Neural progenitor cell (in vitro differentiated cells): ENCODE results near the gene WDR75. TPM values are rescaled to one million over a fixed set of nuclear protein-coding genes. Genes with fewer than 3 reads are reported as not detected.

Experiments
- DNase-seq: peaks from one replicate; pipeline ENCODE4 v3.0.0-alpha.2; 2016; ENCODE audit warnings: low spot score
- H2AFZ ChIP-seq: fragments of 200-600 bp; sonication (generic); replicated peaks from 2 replicates; pipeline ENCODE4 v1.6.1; 2016; ENCODE audit warnings: antibody characterized with exemption
- H3F3A ChIP-seq: fragments of 200-600 bp; sonication (generic); 2 replicates; pipeline ENCODE4 v1.6.1; 2016; ENCODE audit warnings: antibody characterized with exemption, low read depth
- H3K27ac ChIP-seq: fragments of 200-600 bp; sonication (generic); 2 replicates; pipeline ENCODE4 v1.5.1; 2016; ENCODE audit warnings: mild to moderate bottlenecking
- H3K27me3 ChIP-seq: fragments of 200-600 bp; sonication (generic); 2 replicates; pipeline ENCODE4 v1.6.1; 2016; ENCODE audit warnings: mild to moderate bottlenecking, moderate library complexity
- H3K36me3 ChIP-seq: fragments of 200-600 bp; sonication (generic); 2 replicates; pipeline ENCODE4 v1.5.1; 2016
- H3K4me1 ChIP-seq: fragments of 200-600 bp; sonication (generic); 2 replicates; pipeline ENCODE4 v1.6.1; 2016; ENCODE audit warnings: mixed run types
- H3K4me2 ChIP-seq: fragments of 200-600 bp; sonication (generic); 2 replicates; pipeline ENCODE4 v1.6.1; 2016
- H3K4me3 ChIP-seq: fragments of 200-600 bp; sonication (generic); 2 replicates; pipeline ENCODE4 v1.5.1; 2016
- H3K79me2 ChIP-seq: fragments of 200-600 bp; sonication (generic); 2 replicates; pipeline ENCODE4 v1.6.1; 2016; ENCODE audit warnings: low read depth
- H3K9ac ChIP-seq: fragments of 200-600 bp; sonication (generic); 2 replicates; pipeline ENCODE4 v1.6.1; 2016
- H3K9me3 ChIP-seq: fragments of 200-600 bp; sonication (generic); 2 replicates; pipeline ENCODE4 v1.5.1; 2016; ENCODE audit warnings: low read depth
- H4K20me1 ChIP-seq: fragments of 200-600 bp; sonication (generic); 2 replicates; pipeline ENCODE4 v1.6.1; 2016; ENCODE audit warnings: low read depth
- H3K27ac Mint-ChIP-seq: 3 replicates; pipeline ENCODE4 v1.8.0; 2021; ENCODE audit warnings: mixed read lengths
- H3K27me3 Mint-ChIP-seq: 2 replicates; pipeline ENCODE4 v1.8.0; 2022; ENCODE audit warnings: low read depth, mild to moderate bottlenecking, inconsistent platforms, moderate library complexity, mixed read lengths; ENCODE audit not compliant: insufficient read depth
- H3K36me3 Mint-ChIP-seq: 3 replicates; pipeline ENCODE4 v1.8.0; 2021; ENCODE audit warnings: mixed read lengths
- H3K4me1 Mint-ChIP-seq: 3 replicates; pipeline ENCODE4 v1.8.0; 2021; ENCODE audit warnings: mixed read lengths
- H3K4me3 Mint-ChIP-seq: 3 replicates; pipeline ENCODE4 v1.8.0; 2021; ENCODE audit warnings: mild to moderate bottlenecking, moderate library complexity, mixed read lengths
- H3K9me3 Mint-ChIP-seq: 3 replicates; pipeline ENCODE4 v1.8.0; 2020; ENCODE audit warnings: mixed read lengths
- CTCF ChIP-seq: fragments of 200-600 bp; sonication (generic); IDR thresholded peaks from 2 replicates; pipeline ENCODE4 v1.5.1; 2017; ENCODE audit warnings: antibody characterized with exemption, mild to moderate bottlenecking
- EZH2 ChIP-seq: fragments of 200-600 bp; sonication (generic); IDR thresholded peaks from 2 replicates; pipeline ENCODE4 v1.6.1; 2017; ENCODE audit warnings: antibody characterized with exemption, mild to moderate bottlenecking, moderate library complexity
- EZH2phosphoT487 ChIP-seq: fragments of 200-600 bp; sonication (generic); IDR thresholded peaks from 2 replicates; pipeline ENCODE4 v1.6.1; 2017; ENCODE audit warnings: antibody characterized with exemption
- total RNA-seq: library from RNA; depleted of rRNA; stranded (reverse); fragments of >200 nt; gene quantifications from 2 replicates; pipeline ENCODE4 v1.2.3, GENCODE V29; 2015; ENCODE audit warnings: low replicate concordance

The WDR75 gene
- total RNA-seq, 1 donor from 2014 or later = 121 TPM

GRCh38 chr2:189454009-189454408, 12.7 kb downstream of the WDR75 start:
- H3K9me3 Mint-ChIP-seq = no peaks in the 10 kb centered on the region

DNA sequence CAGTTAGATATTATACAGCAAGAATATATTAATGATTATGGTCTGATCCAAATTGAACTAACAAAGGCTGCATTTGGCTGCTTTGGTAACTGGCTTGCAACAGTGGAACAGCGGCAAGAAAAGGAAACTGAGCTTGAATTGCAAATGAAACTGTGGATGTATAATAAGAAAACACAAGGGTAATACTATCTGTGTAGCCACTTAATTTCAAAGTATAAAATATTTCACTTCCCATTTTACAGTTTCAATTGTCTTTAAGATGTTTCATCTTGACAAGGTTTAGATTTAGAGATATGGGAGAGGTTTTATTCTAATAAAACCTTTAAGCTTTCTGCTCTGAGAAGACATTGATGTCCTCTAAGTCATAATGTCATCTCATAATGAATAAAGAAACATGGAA, 23.8 kb downstream of the WDR75 start:
- Mint-ChIP-seq H3K9me3 (no peaks in the 10 kb centered on the region), H3K27me3 (no peaks in the 10 kb centered on the region), H3K36me3 (peaks cover 25% of the 10 kb centered on the region), H3K4me3 (no peak overlapping the region), H3K4me1 (no peaks in the 10 kb centered on the region), H3K27ac (no peak overlapping the region)
- no peaks in the 10 kb centered on the region for H3K79me2 ChIP-seq
- H3K9ac ChIP-seq = no peak overlapping the region
- H3K4me1 ChIP-seq = no peaks in the 10 kb centered on the region
- no peaks in the 10 kb centered on the region for H3F3A ChIP-seq
- H4K20me1 ChIP-seq = no peaks in the 10 kb centered on the region
- no peak overlapping the region for H3K4me3 ChIP-seq
- H3K9me3 ChIP-seq = no peaks in the 10 kb centered on the region
- no peak overlapping the region for H3K4me2 ChIP-seq
- no peak for DNase-seq
- peaks cover 42% of the 10 kb centered on the region for H3K36me3 ChIP-seq
- no peaks in the 10 kb centered on the region for H3K27me3 ChIP-seq
- no peak overlapping the region for H2AFZ ChIP-seq
- TF ChIP-seq EZH2 (no peak), CTCF (no peak), EZH2phosphoT487 (no peak)
- no peak overlapping the region for H3K27ac ChIP-seq

More at GRCh38 chr2:189454009-189454408, 12.7 kb downstream of the WDR75 start:
- Histone ChIP-seq H3K27ac (no peak overlapping the region), H3K4me1 (no peaks in the 10 kb centered on the region), H3K4me3 (no peak overlapping the region), H3K9me3 (no peaks in the 10 kb centered on the region), H3K79me2 (peaks cover 16% of the 10 kb centered on the region), H3K9ac (no peak overlapping the region), H3K4me2 (no peak overlapping the region), H3K27me3 (no peaks in the 10 kb centered on the region), H3F3A (no peaks in the 10 kb centered on the region), H3K36me3 (peaks cover 42% of the 10 kb centered on the region), H2AFZ (no peak overlapping the region), H4K20me1 (no peaks in the 10 kb centered on the region)
- H3K27ac Mint-ChIP-seq = no peak overlapping the region
- no peak overlapping the region for H3K4me3 Mint-ChIP-seq
- DNase-seq = no peak
- H3K36me3 Mint-ChIP-seq = peaks cover 32% of the 10 kb centered on the region
- H3K27me3 Mint-ChIP-seq = no peaks in the 10 kb centered on the region
- no peak for TF ChIP-seq EZH2phosphoT487
- TF ChIP-seq CTCF = no peak
- no peak for TF ChIP-seq EZH2
- H3K4me1 Mint-ChIP-seq = no peaks in the 10 kb centered on the region

GRCh38 chr2:189465478-189465877, 24.2 kb downstream of the WDR75 start:
- DNase-seq = no peak
- Histone ChIP-seq H2AFZ (no peak overlapping the region), H3K36me3 (peaks cover 42% of the 10 kb centered on the region), H3K27me3 (no peaks in the 10 kb centered on the region), H3K79me2 (no peaks in the 10 kb centered on the region), H3K4me3 (no peak overlapping the region), H3K4me1 (no peaks in the 10 kb centered on the region), H3K9me3 (no peaks in the 10 kb centered on the region), H3K27ac (no peak overlapping the region), H4K20me1 (no peaks in the 10 kb centered on the region), H3K4me2 (no peak overlapping the region), H3F3A (no peaks in the 10 kb centered on the region), H3K9ac (no peak overlapping the region)
- Mint-ChIP-seq H3K36me3 (peaks cover 25% of the 10 kb centered on the region), H3K4me3 (no peak overlapping the region), H3K27me3 (no peaks in the 10 kb centered on the region), H3K27ac (no peak overlapping the region), H3K4me1 (no peaks in the 10 kb centered on the region), H3K9me3 (no peaks in the 10 kb centered on the region)
- TF ChIP-seq CTCF (no peak), EZH2phosphoT487 (no peak), EZH2 (no peak)
